Loucy (cell line): ENCODE results near the gene APOO.

Experiments used
- H2AFZ ChIP-seq: fragments of 200-600 bp; sonication (generic); 2 replicates; pipeline ENCODE4 v1.6.0; 2016; ENCODE audit warnings: antibody characterized with exemption, mild to moderate bottlenecking, low read length, moderate library complexity
- H3F3A ChIP-seq: fragments of 200-600 bp; 2 replicates; pipeline ENCODE4 v1.6.0; 2016; ENCODE audit warnings: antibody characterized with exemption, low read depth, mild to moderate bottlenecking
- H3K27me3 ChIP-seq: fragments of 200-600 bp; sonication (generic); 2 replicates; pipeline ENCODE4 v1.6.1; 2014; ENCODE audit warnings: low read length, mild to moderate bottlenecking; ENCODE audit not compliant: insufficient read depth, poor library complexity, severe bottlenecking
- H3K36me3 ChIP-seq: fragments of 200-600 bp; sonication (generic); 2 replicates; pipeline ENCODE4 v1.6.1; 2016; ENCODE audit warnings: low read length; ENCODE audit not compliant: insufficient read depth
- H3K4me1 ChIP-seq: fragments of 200-600 bp; sonication (generic); 2 replicates; pipeline ENCODE4 v1.5.1; 2014; ENCODE audit warnings: low read length, mild to moderate bottlenecking; ENCODE audit not compliant: insufficient read depth, poor library complexity, severe bottlenecking
- H3K4me2 ChIP-seq: fragments of 200-600 bp; sonication (generic); 2 replicates; pipeline ENCODE4 v1.6.0; 2014; ENCODE audit warnings: antibody characterized with exemption, low read length, low read depth, mild to moderate bottlenecking; ENCODE audit not compliant: poor library complexity, severe bottlenecking
- H3K4me3 ChIP-seq: fragments of 200-600 bp; sonication (generic); 2 replicates; pipeline ENCODE4 v1.5.1; 2014; ENCODE audit warnings: low read length, mild to moderate bottlenecking, mixed read lengths; ENCODE audit not compliant: poor library complexity, severe bottlenecking
- H3K79me2 ChIP-seq: fragments of 200-600 bp; sonication (generic); 2 replicates; pipeline ENCODE4 v1.6.1; 2014; ENCODE audit warnings: low read length; ENCODE audit not compliant: insufficient read depth
- H3K9ac ChIP-seq: fragments of 200-600 bp; sonication (generic); 2 replicates; pipeline ENCODE4 v1.6.0; 2014; ENCODE audit warnings: mild to moderate bottlenecking, low read depth, low read length, moderate library complexity; ENCODE audit not compliant: poor library complexity, severe bottlenecking
- H3K9me2 ChIP-seq: fragments of 200-600 bp; sonication (generic); replicated peaks from 2 replicates; pipeline ENCODE4 v1.6.1; 2016; ENCODE audit warnings: low read depth, low read length, mixed read lengths
- H3K9me3 ChIP-seq: fragments of 200-600 bp; sonication (generic); 2 replicates; pipeline ENCODE4 v1.6.1; 2014; ENCODE audit warnings: mild to moderate bottlenecking, antibody characterized with exemption, low read length, low read depth; ENCODE audit not compliant: insufficient read depth
- H4K20me1 ChIP-seq: fragments of 200-600 bp; sonication (generic); 2 replicates; pipeline ENCODE4 v1.6.0; 2014; ENCODE audit warnings: antibody characterized with exemption, low read length, mild to moderate bottlenecking; ENCODE audit not compliant: insufficient read depth, poor library complexity, severe bottlenecking
- CTCF ChIP-seq: fragments of 200-600 bp; sonication (generic); conservative IDR thresholded peaks from 2 replicates; pipeline ENCODE4 v1.5.1; 2014; ENCODE audit warnings: mild to moderate bottlenecking, antibody characterized with exemption, low read length
- EZH2phosphoT487 ChIP-seq: fragments of 200-600 bp; IDR thresholded peaks from 2 replicates; pipeline ENCODE4 v1.6.1; 2018; ENCODE audit warnings: antibody characterized with exemption, mild to moderate bottlenecking, moderate library complexity, borderline replicate concordance

APOO gene

GRCh38 chrX:23854945-23855344 lies 52.8 kb downstream of the APOO start:
- no peaks in the 10 kb centered on the region for H3K9me3 ChIP-seq
- no peaks in the 10 kb centered on the region for H3K27me3 ChIP-seq
- H4K20me1 ChIP-seq: no peaks in the 10 kb centered on the region
- no peaks in the 10 kb centered on the region for H3K36me3 ChIP-seq
- H3K4me3 ChIP-seq: no peak overlapping the region
- no peaks in the 10 kb centered on the region for H3K79me2 ChIP-seq
- H3K9ac ChIP-seq: no peak overlapping the region
- no peak overlapping the region for H3K4me2 ChIP-seq
- no peak overlapping the region for H2AFZ ChIP-seq
- no peaks in the 10 kb centered on the region for H3K4me1 ChIP-seq
- H3K9me2 ChIP-seq: no peaks in the 10 kb centered on the region
- H3F3A ChIP-seq: no peaks in the 10 kb centered on the region
- TF ChIP-seq EZH2phosphoT487 (no peak), CTCF (no peak)

GRCh38 chrX:23854122-23854521 lies 53.6 kb downstream of the APOO start:
- H3K27me3 ChIP-seq: no peaks in the 10 kb centered on the region
- H3K9me3 ChIP-seq: no peaks in the 10 kb centered on the region
- TF ChIP-seq EZH2phosphoT487: no peak
- no peak for TF ChIP-seq CTCF
- H3K36me3 ChIP-seq: no peaks in the 10 kb centered on the region
- no peaks in the 10 kb centered on the region for H3K9me2 ChIP-seq
- H3K4me2 ChIP-seq: no peak overlapping the region
- no peaks in the 10 kb centered on the region for H3F3A ChIP-seq
- no peak overlapping the region for H3K9ac ChIP-seq
- H3K79me2 ChIP-seq: no peaks in the 10 kb centered on the region
- no peaks in the 10 kb centered on the region for H3K4me1 ChIP-seq
- no peaks in the 10 kb centered on the region for H4K20me1 ChIP-seq
- H3K4me3 ChIP-seq: no peak overlapping the region
- H2AFZ ChIP-seq: no peak overlapping the region

GRCh38 chrX:23851544-23851943 lies 56.2 kb downstream of the APOO start:
- no peaks in the 10 kb centered on the region for H3K79me2 ChIP-seq
- no peaks in the 10 kb centered on the region for H4K20me1 ChIP-seq
- H3K9me2 ChIP-seq: no peaks in the 10 kb centered on the region
- H3K4me1 ChIP-seq: no peaks in the 10 kb centered on the region
- no peaks in the 10 kb centered on the region for H3K27me3 ChIP-seq
- H2AFZ ChIP-seq: no peak overlapping the region
- H3K36me3 ChIP-seq: no peaks in the 10 kb centered on the region
- H3K9ac ChIP-seq: no peak overlapping the region
- H3K9me3 ChIP-seq: no peaks in the 10 kb centered on the region
- TF ChIP-seq EZH2phosphoT487 (no peak), CTCF (no peak)
- H3F3A ChIP-seq: no peaks in the 10 kb centered on the region
- H3K4me2 ChIP-seq: no peak overlapping the region
- H3K4me3 ChIP-seq: no peak overlapping the region
